ENCODE data around the gene FSTL1.

Gene FSTL1

GRCh38 chr3:120415756-120416155 lies 35.0 kb downstream of the FSTL1 start:
- H4K20me1 ChIP-seq (ENCODE audit: insufficient read depth, low read length): no peaks in the 10 kb centered on the region
- H3K9ac ChIP-seq (ENCODE audit: low read length): no peak overlapping the region
- H3K4me3 ChIP-seq (ENCODE audit: low read length): no peak overlapping the region
- peaks cover 29% of the 10 kb centered on the region for H3K4me1 ChIP-seq (ENCODE audit: low read length)
- no peaks in the 10 kb centered on the region; the same call in 1 of the 2 replicates for H3K27me3 ChIP-seq (ENCODE audit: low read depth, low read length)
- TF ChIP-seq EZH2phosphoT487 (IDR thresholded peaks at IDR 0.05; ENCODE audit: low read depth) (no peak), CTCF (IDR thresholded peaks at IDR 0.05; ENCODE audit: low read depth, low read length) (no peak)
- no peak overlapping the region for H3K27ac ChIP-seq (ENCODE audit: low read length)
- no peaks in the 10 kb centered on the region for H3K79me2 ChIP-seq (ENCODE audit: low read length)
- H2AFZ ChIP-seq (ENCODE audit: low read depth, low read length): no peak overlapping the region
- H3K9me3 ChIP-seq (ENCODE audit: insufficient read depth, low read length): no peaks in the 10 kb centered on the region
- H3K36me3 ChIP-seq (replicated peaks; ENCODE audit: low read depth, low read length): no peaks in the 10 kb centered on the region
- no peak overlapping the region for H3K4me2 ChIP-seq (ENCODE audit: low read length)

- no peaks in the 10 kb centered on the region for H3K9me3 ChIP-seq (ENCODE audit: insufficient read depth, low read length)
- no peaks in the 10 kb centered on the region for H4K20me1 ChIP-seq (ENCODE audit: insufficient read depth, low read length)
- no peak overlapping the region for H2AFZ ChIP-seq (ENCODE audit: low read depth, low read length)
- no peak overlapping the region for H3K9ac ChIP-seq (ENCODE audit: low read length)
- no peaks in the 10 kb centered on the region for H3K27me3 ChIP-seq (ENCODE audit: low read depth, low read length)
- no peak for TF ChIP-seq CTCF (IDR thresholded peaks at IDR 0.05; ENCODE audit: low read depth, low read length)
- no peak for TF ChIP-seq EZH2phosphoT487 (IDR thresholded peaks at IDR 0.05; ENCODE audit: low read depth)
- H3K4me1 ChIP-seq (ENCODE audit: low read length): peaks cover 8% of the 10 kb centered on the region
- no peak overlapping the region for H3K4me2 ChIP-seq (ENCODE audit: low read length)
- H3K27ac ChIP-seq (ENCODE audit: low read length): no peak overlapping the region
- H3K36me3 ChIP-seq (replicated peaks; ENCODE audit: low read depth, low read length): no peaks in the 10 kb centered on the region
- H3K4me3 ChIP-seq (ENCODE audit: low read length): no peak overlapping the region
- no peaks in the 10 kb centered on the region for H3K79me2 ChIP-seq (ENCODE audit: low read length)
These were observed 40.3 kb downstream of the FSTL1 start for GRCh38 chr3:120410541-120410940.

GRCh38 chr3:120410116-120410515 lies 40.7 kb downstream of the FSTL1 start:
- H3K27ac ChIP-seq (ENCODE audit: low read length): no peak overlapping the region
- no peaks in the 10 kb centered on the region for H3K9me3 ChIP-seq (ENCODE audit: insufficient read depth, low read length)
- H3K4me1 ChIP-seq (ENCODE audit: low read length): peaks cover 8% of the 10 kb centered on the region
- H3K4me2 ChIP-seq (ENCODE audit: low read length): no peak overlapping the region
- TF ChIP-seq EZH2phosphoT487 (IDR thresholded peaks at IDR 0.05; ENCODE audit: low read depth) (no peak), CTCF (IDR thresholded peaks at IDR 0.05; ENCODE audit: low read depth, low read length) (no peak)
- no peaks in the 10 kb centered on the region for H3K79me2 ChIP-seq (ENCODE audit: low read length)
- H3K36me3 ChIP-seq (replicated peaks; ENCODE audit: low read depth, low read length): no peaks in the 10 kb centered on the region
- no peak overlapping the region for H3K9ac ChIP-seq (ENCODE audit: low read length)
- H4K20me1 ChIP-seq (ENCODE audit: insufficient read depth, low read length): no peaks in the 10 kb centered on the region
- H3K4me3 ChIP-seq (ENCODE audit: low read length): no peak overlapping the region
- no peak overlapping the region for H2AFZ ChIP-seq (ENCODE audit: low read depth, low read length)
- no peaks in the 10 kb centered on the region for H3K27me3 ChIP-seq (ENCODE audit: low read depth, low read length)

- Histone ChIP-seq H3K4me3 (ENCODE audit: low read length) (no peak overlapping the region), H3K4me1 (ENCODE audit: low read length) (peaks cover under 1% of the 10 kb centered on the region), H3K36me3 (replicated peaks; ENCODE audit: low read depth, low read length) (no peaks in the 10 kb centered on the region), H2AFZ (ENCODE audit: low read depth, low read length) (no peak overlapping the region), H4K20me1 (ENCODE audit: insufficient read depth, low read length) (no peaks in the 10 kb centered on the region), H3K79me2 (ENCODE audit: low read length) (no peaks in the 10 kb centered on the region), H3K9me3 (ENCODE audit: insufficient read depth, low read length) (no peaks in the 10 kb centered on the region), H3K27me3 (ENCODE audit: low read depth, low read length) (no peaks in the 10 kb centered on the region), H3K4me2 (ENCODE audit: low read length) (no peak overlapping the region), H3K27ac (ENCODE audit: low read length) (no peak overlapping the region), H3K9ac (ENCODE audit: low read length) (no peak overlapping the region)
- TF ChIP-seq EZH2phosphoT487 (IDR thresholded peaks at IDR 0.05; ENCODE audit: low read depth) (no peak), CTCF (IDR thresholded peaks at IDR 0.05; ENCODE audit: low read depth, low read length) (no peak)
These were observed 43.1 kb downstream of the FSTL1 start for GRCh38 chr3:120407508-120408287.
